GM12801 (cell line): ENCODE results near the gene C22orf39.

ENCODE experiments used
- CTCF ChIP-seq: IDR thresholded peaks from one replicate; pipeline ENCODE4 v1.5.1; 2011; ENCODE audit warnings: control low read depth; ENCODE audit not compliant: insufficient read length; ENCODE audit errors: extremely low read depth

The C22orf39 gene

DNA sequence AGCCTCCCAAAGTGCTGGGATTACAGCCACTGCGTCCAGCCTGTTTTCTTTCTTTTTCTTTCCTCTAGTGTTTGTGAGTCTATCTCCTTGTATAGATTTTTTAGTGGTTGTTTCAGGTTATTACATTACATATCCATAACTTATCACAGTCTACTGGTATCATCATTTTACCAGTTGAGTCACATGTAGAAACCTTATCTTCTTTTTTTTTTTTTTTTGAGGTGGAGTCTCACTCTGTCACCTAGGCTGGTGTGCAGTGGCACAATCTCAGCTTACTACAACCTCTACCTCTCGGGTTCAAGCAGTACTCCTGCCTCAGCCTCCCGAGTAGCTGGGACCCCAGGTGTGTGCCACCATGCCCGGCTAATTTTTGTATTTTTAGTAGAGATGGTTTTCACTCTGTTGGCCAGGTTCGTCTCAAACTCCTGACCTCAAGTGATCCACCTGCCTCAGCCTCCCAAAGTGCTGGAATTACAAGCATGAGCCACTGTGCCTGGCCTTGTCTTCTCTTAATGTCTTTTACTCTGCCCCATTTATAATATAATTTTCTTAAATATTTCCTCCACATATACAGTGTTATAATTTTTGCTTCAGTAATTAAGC lies 43.2 kb upstream of the C22orf39 start:
- no peak for TF ChIP-seq CTCF

DNA sequence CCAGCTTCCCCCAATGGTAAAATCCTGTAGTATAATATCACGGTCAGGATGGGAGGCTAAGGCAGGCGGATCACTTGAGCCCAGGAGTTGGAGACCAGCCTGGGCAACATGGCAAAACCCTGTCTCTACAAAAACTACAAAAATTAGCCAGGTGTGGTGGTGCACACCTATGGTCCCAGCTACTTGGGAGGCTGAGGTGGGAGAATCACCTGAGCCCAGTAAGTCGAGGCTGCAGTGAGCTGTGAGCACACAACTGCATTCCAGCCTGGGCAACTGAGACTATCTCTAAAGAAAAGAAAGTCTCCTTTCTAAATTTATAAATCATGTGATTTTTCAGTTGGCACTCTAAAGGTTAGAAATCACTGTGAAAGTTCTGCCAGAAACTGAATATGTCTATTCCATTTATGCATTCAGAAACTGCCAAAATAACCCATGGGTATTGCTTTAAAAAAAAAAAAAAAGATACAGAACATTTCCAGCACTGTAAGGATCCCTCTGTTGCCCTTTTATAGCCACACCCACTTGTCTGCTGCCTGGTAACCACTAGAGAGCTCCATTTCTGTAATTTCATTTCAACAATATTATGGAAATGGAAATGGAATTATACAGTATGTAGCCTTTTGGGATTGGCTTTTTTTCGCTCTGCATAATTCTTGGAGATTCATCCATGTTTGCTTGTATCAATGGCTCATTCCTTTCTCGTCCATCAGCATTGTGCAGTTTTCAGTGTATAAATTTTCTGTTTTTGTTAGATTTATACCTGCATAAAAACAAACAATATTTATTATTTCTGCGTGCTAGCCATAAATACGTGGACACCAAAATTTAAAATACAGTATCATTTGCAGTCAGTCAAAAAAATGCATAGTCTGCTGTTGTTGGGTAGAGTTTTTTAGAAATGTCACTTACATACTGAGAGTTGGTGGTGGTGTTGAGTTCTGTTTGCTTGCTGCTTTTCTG lies 41.7 kb upstream of the C22orf39 start:
- no peak for TF ChIP-seq CTCF

DNA sequence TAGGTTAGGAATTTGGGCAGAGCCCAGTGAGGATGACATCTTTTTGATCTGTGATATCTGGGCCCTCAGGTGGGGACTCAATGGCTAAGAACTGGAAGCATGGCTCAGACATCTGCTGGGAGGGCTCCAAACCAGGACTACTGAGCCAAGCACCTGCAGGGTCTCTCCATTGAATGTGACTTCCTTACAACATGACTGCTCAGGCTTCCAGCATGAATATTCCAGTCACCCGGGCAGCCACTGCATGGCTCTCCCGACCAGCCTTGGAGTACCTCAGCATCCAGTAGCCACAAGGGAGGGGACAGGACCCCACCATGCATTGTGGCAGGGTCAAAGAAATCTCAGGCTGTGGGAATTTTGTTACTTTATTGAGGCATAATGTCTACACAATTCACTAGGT lies 40.8 kb upstream of the C22orf39 start:
- TF ChIP-seq CTCF = no peak

- no peak for TF ChIP-seq CTCF
These were observed 36.2 kb upstream of the C22orf39 start for GRCh38 chr22:19483481-19484244.

- TF ChIP-seq CTCF = no peak
These were observed 34.8 kb upstream of the C22orf39 start for GRCh38 chr22:19482297-19482696.

DNA sequence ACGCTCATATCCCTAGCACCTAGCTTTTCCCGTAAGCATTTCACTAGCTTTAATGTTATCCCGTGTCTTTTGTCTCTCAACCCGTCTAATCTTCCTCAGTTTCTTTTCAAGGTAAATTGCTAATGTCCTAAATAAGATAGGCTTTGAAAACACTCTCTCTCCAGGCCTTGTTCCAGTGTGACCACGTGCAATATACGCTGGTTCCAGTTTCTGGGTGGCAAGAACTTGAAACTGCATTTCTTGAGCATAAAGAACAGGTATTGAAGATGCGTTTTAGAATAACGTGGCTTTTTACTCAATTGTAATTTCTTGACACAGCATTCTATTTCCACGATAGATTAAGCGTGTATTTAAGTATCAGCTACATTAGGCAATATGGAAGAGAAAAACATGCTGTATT lies 33.3 kb upstream of the C22orf39 start:
- no peak for TF ChIP-seq CTCF

GRCh38 chr22:19480173-19480568 lies 32.7 kb upstream of the C22orf39 start:
- TF ChIP-seq CTCF = no peak
